Type B pancreatic cell (in vitro differentiated cells): ENCODE data around the gene EXOC1. TPM values are rescaled to one million over a fixed set of nuclear protein-coding genes. Genes with fewer than 3 reads are reported as not detected.

ENCODE experiments used
- DNase-seq: peaks from one replicate; pipeline ENCODE4 v3.0.0; 2021; ENCODE audit warnings: mixed read lengths; ENCODE audit not compliant: unreplicated experiment; ENCODE audit errors: extremely low spot score
- H3K27ac Mint-ChIP-seq: 2 replicates; pipeline ENCODE4 v1.8.0; 2021; ENCODE audit warnings: mild to moderate bottlenecking, mixed read lengths
- H3K27me3 Mint-ChIP-seq: 2 replicates; pipeline ENCODE4 v1.8.0; 2021; ENCODE audit warnings: mixed read lengths
- H3K36me3 Mint-ChIP-seq: 2 replicates; pipeline ENCODE4 v1.8.0; 2021; ENCODE audit warnings: mixed read lengths
- H3K4me1 Mint-ChIP-seq: one replicate; pipeline ENCODE4 v1.8.0; 2021; ENCODE audit warnings: mixed read lengths; ENCODE audit not compliant: unreplicated experiment
- H3K4me3 Mint-ChIP-seq: 2 replicates; pipeline ENCODE4 v1.8.0; 2021; ENCODE audit warnings: mild to moderate bottlenecking, mixed read lengths
- H3K9me3 Mint-ChIP-seq: 2 replicates; pipeline ENCODE4 v1.8.0; 2021; ENCODE audit warnings: mixed read lengths
- total RNA-seq: library from RNA; stranded (reverse); gene quantifications from 2 replicates; pipeline ENCODE4 v1.2.1, GENCODE V29; 2021; ENCODE audit warnings: low replicate concordance
- TF ChIP-seq, protein P1 (sequence below): fragments of 200-600 bp; sonication (generic); conservative IDR thresholded peaks from 2 replicates; pipeline ENCODE4 v1.5.0; 2021; ENCODE audit warnings: antibody characterized with exemption, mild to moderate bottlenecking

EXOC1 gene
- total RNA-seq, 1 donor from 2014 or later, result 29.0 TPM

DNA sequence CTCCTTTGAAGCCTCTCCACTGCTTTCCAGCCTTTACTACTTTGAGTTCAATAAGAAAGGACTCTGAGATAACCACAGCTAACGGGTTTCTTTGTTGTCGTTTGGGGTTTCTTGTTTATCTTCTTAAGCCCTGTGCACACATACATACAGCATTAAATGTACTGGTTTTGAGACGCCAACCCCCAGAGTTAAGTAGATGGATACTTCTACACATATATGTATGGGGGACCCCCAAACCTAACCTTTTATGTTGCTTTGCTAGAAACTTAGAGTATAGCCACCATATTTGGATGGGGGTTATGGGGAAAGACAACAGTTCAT is 96.0 kb downstream of the EXOC1 start:
- Mint-ChIP-seq H3K4me1 (peaks cover 24% of the 10 kb centered on the region), H3K4me3 (peak overlapping the region; percentile 89), H3K27me3 (no peaks in the 10 kb centered on the region), H3K9me3 (no peaks in the 10 kb centered on the region), H3K27ac (peak overlapping the region; percentile 82), H3K36me3 (no peaks in the 10 kb centered on the region)
- DNase-seq, result no peak
- TF ChIP-seq, protein P1, sequence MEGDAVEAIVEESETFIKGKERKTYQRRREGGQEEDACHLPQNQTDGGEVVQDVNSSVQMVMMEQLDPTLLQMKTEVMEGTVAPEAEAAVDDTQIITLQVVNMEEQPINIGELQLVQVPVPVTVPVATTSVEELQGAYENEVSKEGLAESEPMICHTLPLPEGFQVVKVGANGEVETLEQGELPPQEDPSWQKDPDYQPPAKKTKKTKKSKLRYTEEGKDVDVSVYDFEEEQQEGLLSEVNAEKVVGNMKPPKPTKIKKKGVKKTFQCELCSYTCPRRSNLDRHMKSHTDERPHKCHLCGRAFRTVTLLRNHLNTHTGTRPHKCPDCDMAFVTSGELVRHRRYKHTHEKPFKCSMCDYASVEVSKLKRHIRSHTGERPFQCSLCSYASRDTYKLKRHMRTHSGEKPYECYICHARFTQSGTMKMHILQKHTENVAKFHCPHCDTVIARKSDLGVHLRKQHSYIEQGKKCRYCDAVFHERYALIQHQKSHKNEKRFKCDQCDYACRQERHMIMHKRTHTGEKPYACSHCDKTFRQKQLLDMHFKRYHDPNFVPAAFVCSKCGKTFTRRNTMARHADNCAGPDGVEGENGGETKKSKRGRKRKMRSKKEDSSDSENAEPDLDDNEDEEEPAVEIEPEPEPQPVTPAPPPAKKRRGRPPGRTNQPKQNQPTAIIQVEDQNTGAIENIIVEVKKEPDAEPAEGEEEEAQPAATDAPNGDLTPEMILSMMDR, result no peak

- peaks cover 8% of the 10 kb centered on the region for H3K36me3 Mint-ChIP-seq
- H3K4me1 Mint-ChIP-seq, result peaks cover 24% of the 10 kb centered on the region
- H3K9me3 Mint-ChIP-seq, result no peaks in the 10 kb centered on the region
- H3K27ac Mint-ChIP-seq, result no peak overlapping the region
- no peak for DNase-seq
- H3K4me3 Mint-ChIP-seq, result peak overlapping the region; percentile 53
- TF ChIP-seq, protein P1, result no peak
- H3K27me3 Mint-ChIP-seq, result no peaks in the 10 kb centered on the region
Observed at GRCh38 chr4:55951191-55951922, 97.9 kb downstream of the EXOC1 start.

Other genes starting within 250 kb of the EXOC1 start
- 7.5 and 19.4 TPM in 2 replicates for gene NMU, start 217.3 kb upstream of the EXOC1 start, total RNA-seq
- gene EXOC1L, start 33.9 kb upstream of the EXOC1 start, total RNA-seq, result not detected in 2 replicates
- 6.7 and 16.8 TPM in 2 replicates for gene CEP135, start 95.3 kb downstream of the EXOC1 start, total RNA-seq